CD14-positive monocyte (primary cell): ENCODE data around the gene DENND6A. TPM values are rescaled to one million over a fixed set of nuclear protein-coding genes. Genes with fewer than 3 reads are reported as not detected.
A peak's percentile ranks its signal among the peaks of the same experiment; 100 is the strongest.
"Not testable (repeated sequence)": the region's sequence is repeated elsewhere in the genome, so short reads cannot be mapped to it uniquely, and the experiment has no call there.

Source experiments
- DNase-seq, 3 donors: peaks; one replicate each; pipeline ENCODE4 v3.0.0-alpha.2; 2011 to 2022
- H2AFZ ChIP-seq: 2 replicates; pipeline ENCODE4 v1.6.0; 2012; ENCODE audit warnings: mild to moderate bottlenecking, low read depth, low read length, inconsistent platforms; ENCODE audit not compliant: insufficient read depth, poor library complexity, severe bottlenecking
- H3K27ac ChIP-seq, 2 donors: 1 replicate in 1 of 2; 2 replicates in 1 of 2; pipeline ENCODE4 v1.5.1; 2012 to 2013; ENCODE audit warnings: low read length in 2 of 2, control low read depth in 1 of 2, inconsistent platforms in 1 of 2, low read depth in 1 of 2, mild to moderate bottlenecking in 1 of 2
- H3K27me3 ChIP-seq, 2 donors: one replicate each; pipeline versions ENCODE4 v1.6.0 to v1.6.1; 2011 to 2013; ENCODE audit warnings: low read length in 2 of 2; ENCODE audit not compliant: control insufficient read depth in 2 of 2, insufficient read depth in 2 of 2
- H3K36me3 ChIP-seq, 2 donors: replicated peaks in 1 of 2; 1 replicate in 1 of 2; 2 replicates in 1 of 2; pipeline versions ENCODE4 v1.5.1 to v1.6.1; 2012 to 2013; ENCODE audit warnings: low read length in 2 of 2, control low read depth in 1 of 2, inconsistent platforms in 1 of 2, mild to moderate bottlenecking in 1 of 2; ENCODE audit not compliant: insufficient read depth in 2 of 2, control insufficient read depth in 1 of 2
- H3K4me1 ChIP-seq, 2 donors: 1 replicate in 1 of 2; 2 replicates in 1 of 2; pipeline versions ENCODE4 v1.5.1 to v1.6.1; 2012 to 2013; ENCODE audit warnings: low read length in 2 of 2, control low read depth in 1 of 2, inconsistent platforms in 1 of 2, mild to moderate bottlenecking in 1 of 2, moderate library complexity in 1 of 2; ENCODE audit not compliant: insufficient read depth in 2 of 2, control insufficient read depth in 1 of 2
- H3K4me2 ChIP-seq: replicated peaks from 2 replicates; pipeline ENCODE3; 2012; ENCODE audit warnings: low read length, moderate library complexity, mild to moderate bottlenecking; ENCODE audit not compliant: poor library complexity, severe bottlenecking; ENCODE audit errors: extremely low read depth
- H3K4me3 ChIP-seq, 3 experiments: fragments of 200-600 bp in 1 of 3; sonication (generic) in 1 of 3; replicated peaks in 1 of 3; 1 replicate in 2 of 3; 2 replicates in 1 of 3; pipeline ENCODE4 v1.5.1; 2011 to 2013; ENCODE audit warnings: low read length in 3 of 3, mild to moderate bottlenecking in 3 of 3, control low read depth in 2 of 3, low read depth in 2 of 3, inconsistent platforms in 1 of 3, moderate library complexity in 1 of 3
- H3K79me2 ChIP-seq: 2 replicates; pipeline ENCODE4 v1.6.0; 2012; ENCODE audit warnings: mild to moderate bottlenecking, control low read depth, inconsistent platforms, low read length, moderate library complexity; ENCODE audit not compliant: insufficient read depth
- H3K9ac ChIP-seq: 2 replicates; pipeline ENCODE4 v1.6.0; 2017; ENCODE audit warnings: low read length, mild to moderate bottlenecking; ENCODE audit not compliant: insufficient read depth, poor library complexity, severe bottlenecking
- H3K9me3 ChIP-seq, 2 donors: replicated peaks in 1 of 2; 1 replicate in 1 of 2; 2 replicates in 1 of 2; pipeline versions ENCODE4 v1.5.1 to v1.6.1; 2012 to 2013; ENCODE audit warnings: low read length in 2 of 2, control low read depth in 1 of 2; ENCODE audit not compliant: control insufficient read depth in 1 of 2, insufficient read depth in 1 of 2
- H4K20me1 ChIP-seq: 2 replicates; pipeline ENCODE4 v1.6.0; 2012; ENCODE audit warnings: mild to moderate bottlenecking, low read length, control low read depth, moderate library complexity; ENCODE audit not compliant: insufficient read depth
- H3K27ac Mint-ChIP-seq, 7 donors: one replicate each; pipeline ENCODE4 v1.8.0; 2020; ENCODE audit warnings: mild to moderate bottlenecking in 7 of 7, mixed read lengths in 7 of 7, moderate library complexity in 6 of 7, inconsistent platforms in 2 of 7
- H3K27me3 Mint-ChIP-seq, 3 donors: one replicate each; pipeline ENCODE4 v1.8.0; 2021 to 2022; ENCODE audit warnings: low read depth in 3 of 3, mild to moderate bottlenecking in 3 of 3, mixed read lengths in 3 of 3, moderate library complexity in 3 of 3, inconsistent platforms in 1 of 3
- H3K36me3 Mint-ChIP-seq, 2 donors: one replicate each; pipeline ENCODE4 v1.8.0; 2020; ENCODE audit warnings: mixed read lengths in 2 of 2, inconsistent platforms in 1 of 2, mild to moderate bottlenecking in 1 of 2
- H3K4me1 Mint-ChIP-seq: one replicate; pipeline ENCODE4 v1.8.0; 2020; ENCODE audit warnings: mild to moderate bottlenecking, mixed read lengths
- H3K4me3 Mint-ChIP-seq, 2 donors: one replicate each; pipeline ENCODE4 v1.8.0; 2020; ENCODE audit warnings: mild to moderate bottlenecking in 2 of 2, mixed read lengths in 2 of 2, moderate library complexity in 1 of 2
- H3K9me3 Mint-ChIP-seq, 7 donors: one replicate each; pipeline ENCODE4 v1.8.0; 2020 to 2022; ENCODE audit warnings: mixed read lengths in 7 of 7, mild to moderate bottlenecking in 6 of 7, moderate library complexity in 6 of 7, inconsistent platforms in 2 of 7
- WGBS: methylation state at CpG from one replicate; pipeline ENCODE4 v1.1.5; 2013; ENCODE audit warnings: missing lambda C conversion rate; ENCODE audit not compliant: insufficient coverage; 5-methylcytosine and 5-hydroxymethylcytosine counted together
- intact Hi-C, 2 donors: fragments of 100-400 bp; cut with micrococcal nuclease; formaldehyde crosslinking; loops; one replicate each; pipeline versions ENCODE4 v1.15.0 to v1.15.1; 2023
- polyA plus RNA-seq, 3 donors: library from polyadenylated mRNA; depleted of rRNA in 1 of 3; unstranded in 2 of 3; stranded (reverse) in 1 of 3; fragments of 300-500 nt in 2 of 3; fragments of >200 nt in 1 of 3; fragmentation: Illumina TruSeq in 2 of 3; gene quantifications; 1 replicate in 2 of 3; 2 replicates in 1 of 3; pipeline ENCODE4 v1.2.3, GENCODE V29; 2012 to 2021
- TF ChIP-seq, protein P1 (sequence below): fragments of 200-600 bp; IDR thresholded peaks from one replicate; pipeline ENCODE4 v1.8.0; 2022; ENCODE audit warnings: antibody characterized with exemption, mild to moderate bottlenecking

Gene DENND6A
- polyA plus RNA-seq, 3 donors = 10.8 to 20.8 (median 15.4) TPM

DNA sequence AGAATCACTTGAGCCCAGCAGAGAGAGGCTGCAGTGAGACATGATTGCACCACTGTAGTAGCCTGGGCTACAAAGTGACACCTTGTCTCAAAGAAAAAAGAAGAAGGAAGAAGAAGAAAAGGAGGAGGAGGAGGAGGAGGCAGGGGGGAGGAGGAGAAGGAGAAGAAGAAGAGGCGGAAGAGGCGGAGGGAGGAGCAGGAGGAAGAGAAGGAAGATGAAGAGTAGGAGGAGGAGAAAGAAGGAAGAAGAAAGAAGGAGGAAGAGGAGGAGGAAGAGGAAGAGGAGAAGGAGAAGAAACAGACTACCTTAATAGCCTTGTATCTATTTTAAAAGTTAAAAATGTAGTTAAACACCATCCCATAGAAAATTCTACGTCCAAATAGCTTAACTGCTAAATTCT lies 76.6 kb downstream of the DENND6A start:
- Histone ChIP-seq H3K4me2 (no peak overlapping the region), H3K27ac (peak overlapping the region in 1 of 2 donors; percentile 61), H3K4me3 (no peak overlapping the region), H3K4me1 (peaks cover 8 to 10% of the 10 kb centered on the region in 2 donors), H4K20me1 (no peaks in the 10 kb centered on the region), H3K27me3 (no peaks in the 10 kb centered on the region), H2AFZ (no peak overlapping the region), H3K9me3 (no peaks in the 10 kb centered on the region), H3K79me2 (no peaks in the 10 kb centered on the region), H3K36me3 (no peaks in the 10 kb centered on the region), H3K9ac (no peak overlapping the region)
- H3K27ac Mint-ChIP-seq = peak overlapping the region in 6 of 7 donors; percentile 27 to 84 (median 60)
- 25% methylated on average over 2 of the region's 3 CpGs for WGBS
- peaks cover 6 to 39% of the 10 kb centered on the region in 2 donors for H3K36me3 Mint-ChIP-seq
- no peak for DNase-seq
- H3K4me1 Mint-ChIP-seq = peaks cover 8% of the 10 kb centered on the region
- peaks cover 0 to 8% (median 5%) of the 10 kb centered on the region in 7 donors for H3K9me3 Mint-ChIP-seq
- TF ChIP-seq, protein P1, sequence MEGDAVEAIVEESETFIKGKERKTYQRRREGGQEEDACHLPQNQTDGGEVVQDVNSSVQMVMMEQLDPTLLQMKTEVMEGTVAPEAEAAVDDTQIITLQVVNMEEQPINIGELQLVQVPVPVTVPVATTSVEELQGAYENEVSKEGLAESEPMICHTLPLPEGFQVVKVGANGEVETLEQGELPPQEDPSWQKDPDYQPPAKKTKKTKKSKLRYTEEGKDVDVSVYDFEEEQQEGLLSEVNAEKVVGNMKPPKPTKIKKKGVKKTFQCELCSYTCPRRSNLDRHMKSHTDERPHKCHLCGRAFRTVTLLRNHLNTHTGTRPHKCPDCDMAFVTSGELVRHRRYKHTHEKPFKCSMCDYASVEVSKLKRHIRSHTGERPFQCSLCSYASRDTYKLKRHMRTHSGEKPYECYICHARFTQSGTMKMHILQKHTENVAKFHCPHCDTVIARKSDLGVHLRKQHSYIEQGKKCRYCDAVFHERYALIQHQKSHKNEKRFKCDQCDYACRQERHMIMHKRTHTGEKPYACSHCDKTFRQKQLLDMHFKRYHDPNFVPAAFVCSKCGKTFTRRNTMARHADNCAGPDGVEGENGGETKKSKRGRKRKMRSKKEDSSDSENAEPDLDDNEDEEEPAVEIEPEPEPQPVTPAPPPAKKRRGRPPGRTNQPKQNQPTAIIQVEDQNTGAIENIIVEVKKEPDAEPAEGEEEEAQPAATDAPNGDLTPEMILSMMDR = no peak
- H3K27me3 Mint-ChIP-seq = no peaks in the 10 kb centered on the region
- H3K4me3 Mint-ChIP-seq = no peak overlapping the region
- intact Hi-C loops = no loop called here

GRCh38 chr3:57611870-57612269 lies 81.0 kb downstream of the DENND6A start:
- Mint-ChIP-seq H3K9me3 (peaks cover 3 to 22% (median 15%) of the 10 kb centered on the region in 7 donors), H3K36me3 (peaks cover 19 to 51% of the 10 kb centered on the region in 2 donors)
- H3K4me2 ChIP-seq, DNase-seq, H3K36me3 ChIP-seq, H3K4me3 Mint-ChIP-seq, H3K27ac Mint-ChIP-seq, H3K9ac ChIP-seq, H3K9me3 ChIP-seq, H3K79me2 ChIP-seq, H2AFZ ChIP-seq, H4K20me1 ChIP-seq, H3K27ac ChIP-seq, intact Hi-C loops, H3K4me1 Mint-ChIP-seq, H3K4me3 ChIP-seq, H3K27me3 Mint-ChIP-seq, H3K27me3 ChIP-seq: not testable (repeated sequence)
- no CpG with 5 or more reads among the region's 5 CpGs for WGBS
- H3K4me1 ChIP-seq = peaks cover 8 to 10% of the 10 kb centered on the region in 2 donors
